Measurements from ENCODE around the gene MTHFSD. TPM values are rescaled to one million over a fixed set of nuclear protein-coding genes. Genes with fewer than 3 reads are reported as not detected.

The MTHFSD gene
- 10.2 to 14.8 TPM (median 11.6 TPM) in 5 replicates for total RNA-seq (2022; extraction: Qiagen RNA extraction)

DNA sequence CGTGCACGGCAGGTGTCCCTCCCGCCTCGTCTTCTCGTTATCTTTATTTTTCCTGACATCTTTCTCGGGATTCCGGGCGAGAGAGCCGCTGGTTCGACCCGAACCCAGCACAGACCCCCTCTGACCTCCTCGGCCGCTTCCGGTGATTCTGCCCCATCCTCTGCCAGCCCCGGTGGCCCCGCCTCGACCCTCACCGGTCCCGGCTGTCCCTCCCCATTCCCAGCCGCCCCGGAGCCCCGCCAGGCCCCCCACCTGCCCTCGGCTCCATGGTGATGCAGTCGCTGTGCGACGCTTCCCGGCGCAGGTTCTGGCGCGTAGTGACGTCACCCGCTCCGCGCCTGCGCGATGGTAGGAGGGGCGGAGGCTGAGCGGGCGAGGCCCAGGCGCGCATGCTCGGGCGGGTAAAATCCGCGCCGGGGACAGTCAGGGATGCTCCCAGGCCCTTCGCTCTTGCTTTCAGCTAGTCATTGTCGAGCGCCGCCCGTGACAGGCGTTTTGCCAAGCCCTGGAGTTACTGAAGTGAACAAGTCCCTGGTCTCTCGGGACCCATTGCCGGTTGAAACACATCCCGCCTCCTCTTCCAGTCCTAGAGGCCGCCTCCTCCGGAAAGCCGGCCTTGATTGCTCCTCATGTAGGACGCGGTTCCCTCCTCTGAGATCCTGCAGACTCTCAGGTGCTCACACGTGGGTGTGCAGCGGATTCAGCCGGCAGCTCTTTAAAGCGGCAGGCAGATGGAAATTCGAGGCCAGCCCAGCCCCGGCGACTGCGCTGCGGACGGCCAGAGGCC, at the start of gene MTHFSD:
MTHFSD (minus strand) TSS at position 319 of the 787 bp plus-strand sequence; CDS start at position 268, 51 bp downstream.

DNA sequence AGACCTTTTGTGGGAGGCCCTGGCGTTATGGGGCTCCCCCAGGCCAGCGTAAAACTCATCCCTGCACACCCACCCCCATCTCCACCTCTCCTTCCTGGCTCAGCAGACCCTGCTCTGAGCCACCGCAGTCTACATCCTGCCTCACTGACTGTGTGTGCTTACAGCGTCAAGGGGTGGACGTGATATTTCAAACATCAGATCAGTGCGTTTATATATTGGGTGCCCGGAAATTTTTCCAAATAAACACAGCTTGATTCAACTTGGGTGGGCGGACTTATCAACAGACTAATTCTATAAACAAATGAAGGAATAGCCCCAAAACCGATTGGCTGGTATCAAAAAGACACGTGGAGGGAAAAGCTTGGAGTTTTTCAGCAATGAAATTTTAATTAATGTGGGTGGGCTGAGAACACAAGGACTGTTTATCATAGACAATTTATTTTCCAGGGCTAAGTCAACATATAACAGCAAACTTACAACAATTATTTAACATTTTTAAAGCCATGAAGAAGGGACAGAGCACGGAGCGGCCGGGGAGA, 23.1 kb upstream of the MTHFSD start, which contains the start of gene FOXL1:
FOXL1 (plus strand) TSS at position 489 of the 539 bp plus-strand sequence. CDS start 175 bp downstream, outside the sequence.

DNA sequence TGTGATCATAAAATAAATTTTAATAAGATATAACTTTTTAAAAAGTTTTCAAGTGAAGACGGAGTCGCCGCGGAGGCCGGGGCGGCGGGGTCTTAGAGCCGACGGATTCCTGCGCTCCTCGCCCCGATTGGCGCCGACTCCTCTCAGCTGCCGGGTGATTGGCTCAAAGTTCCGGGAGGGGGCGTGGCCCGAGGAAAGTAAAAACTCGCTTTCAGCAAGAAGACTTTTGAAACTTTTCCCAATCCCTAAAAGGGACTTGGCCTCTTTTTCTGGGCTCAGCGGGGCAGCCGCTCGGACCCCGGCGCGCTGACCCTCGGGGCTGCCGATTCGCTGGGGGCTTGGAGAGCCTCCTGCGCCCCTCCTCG, 11.5 kb upstream of the MTHFSD start, which contains the start of gene FOXC2:
FOXC2 (plus strand) TSS at position 229 of the 365 bp plus-strand sequence. CDS start 507 bp downstream, outside the sequence.

DNA sequence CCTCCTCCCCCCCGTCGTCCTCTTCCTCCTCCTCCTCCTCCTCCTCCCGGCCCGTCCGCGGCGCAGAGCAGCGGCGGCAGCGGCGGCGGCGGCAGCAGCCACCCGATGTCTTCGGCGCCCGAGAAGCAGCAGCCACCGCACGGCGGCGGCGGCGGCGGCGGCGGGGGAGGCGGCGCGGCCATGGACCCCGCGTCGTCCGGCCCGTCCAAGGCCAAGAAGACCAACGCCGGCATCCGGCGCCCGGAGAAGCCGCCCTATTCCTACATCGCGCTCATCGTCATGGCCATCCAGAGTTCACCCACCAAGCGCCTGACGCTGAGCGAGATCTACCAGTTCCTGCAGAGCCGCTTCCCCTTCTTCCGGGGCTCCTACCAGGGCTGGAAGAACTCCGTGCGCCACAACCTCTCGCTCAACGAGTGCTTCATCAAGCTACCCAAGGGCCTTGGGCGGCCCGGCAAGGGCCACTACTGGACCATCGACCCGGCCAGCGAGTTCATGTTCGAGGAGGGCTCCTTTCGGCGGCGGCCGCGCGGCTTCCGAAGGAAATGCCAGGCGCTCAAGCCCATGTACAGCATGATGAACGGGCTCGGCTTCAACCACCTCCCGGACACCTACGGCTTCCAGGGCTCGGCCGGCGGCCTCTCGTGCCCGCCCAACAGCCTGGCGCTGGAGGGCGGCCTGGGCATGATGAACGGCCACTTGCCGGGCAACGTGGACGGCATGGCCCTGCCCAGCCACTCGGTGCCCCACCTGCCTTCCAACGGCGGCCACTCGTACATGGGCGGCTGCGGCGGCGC, 44.4 kb downstream of the MTHFSD start, which contains the start of gene FOXF1:
FOXF1 (plus strand) TSS at position 63 of the 797 bp plus-strand sequence; CDS start at position 106, 43 bp downstream.

Other genes with a start within 250 kb of the MTHFSD start
- gene FOXF1, start 44.7 kb downstream of the MTHFSD start, total RNA-seq (2022; extraction: Qiagen RNA extraction): 0.03 TPM in 2 of 5 replicates, not detected in the others
- 4.3 to 5.1 TPM (median 4.9 TPM) in 5 replicates for gene FOXC2, start 11.6 kb upstream of the MTHFSD start, total RNA-seq (2022; extraction: Qiagen RNA extraction)
- gene FOXL1, start 23.3 kb upstream of the MTHFSD start, total RNA-seq (2022; extraction: Qiagen RNA extraction): 1.1 to 2.6 TPM (median 1.6 TPM) in 5 replicates